ENCODE results near the gene DOK1. TPM values are rescaled to one million over a fixed set of nuclear protein-coding genes. Genes with fewer than 3 reads are reported as not detected.

DOK1 gene
- total RNA-seq, 1 experiment from 2014 or later = 2.1 TPM

DNA sequence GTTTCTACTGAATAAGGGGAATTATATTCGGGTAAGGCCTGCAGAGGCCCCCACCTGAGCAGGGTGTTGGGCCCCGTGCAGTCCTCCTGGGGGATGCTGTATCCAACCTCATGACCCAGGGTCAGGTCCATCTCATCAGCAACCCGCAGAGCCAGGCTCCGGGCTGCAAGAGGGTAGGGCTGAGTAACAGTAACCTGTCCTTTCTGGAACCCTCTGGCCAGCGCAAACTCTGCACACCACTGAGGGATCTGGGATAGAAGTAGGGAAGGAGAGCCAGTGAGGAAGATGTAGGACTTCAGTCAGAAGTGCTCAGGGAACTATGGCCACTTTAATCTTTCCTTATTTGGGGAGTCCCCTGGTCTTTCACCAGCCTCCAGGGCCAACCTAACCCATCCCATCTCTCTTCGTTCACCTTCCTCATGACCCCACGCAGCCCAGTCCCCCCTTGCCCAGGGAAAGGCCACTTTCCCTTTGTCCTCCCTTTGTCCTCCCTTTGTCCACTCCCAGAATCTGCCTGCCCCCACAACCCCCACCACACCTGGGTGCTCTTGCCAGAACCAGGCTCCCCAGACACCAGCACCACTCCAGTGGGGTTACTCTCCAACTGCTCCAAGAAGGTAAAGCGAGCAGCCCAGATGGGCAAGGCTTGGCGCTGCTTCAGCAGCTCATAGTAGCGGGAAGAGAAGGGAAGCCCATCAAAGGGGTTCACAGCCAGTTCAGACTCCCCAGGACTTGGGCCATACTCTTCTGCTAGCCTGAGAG lies 29.4 kb upstream of the DOK1 start:
- Mint-ChIP-seq H3K27ac (ENCODE audit: unreplicated experiment) (no peak overlapping the region), H3K36me3 (ENCODE audit: insufficient read depth, unreplicated experiment) (peaks cover 41% of the 10 kb centered on the region), H3K4me1 (ENCODE audit: low read depth, unreplicated experiment) (peaks cover 11% of the 10 kb centered on the region), H3K4me3 (ENCODE audit: low read depth, unreplicated experiment) (no peak overlapping the region), H3K27me3 (ENCODE audit: unreplicated experiment) (peaks cover 27% of the 10 kb centered on the region), H3K9me3 (ENCODE audit: low read depth, unreplicated experiment) (no peaks in the 10 kb centered on the region)
- CTCF ChIA-PET = no interaction called here
- intact Hi-C loops (cut with micrococcal nuclease; ENCODE audit: unreplicated experiment) = no loop called here
- no TSS peak for BruUV-seq (replicated peaks)
- TF ChIP-seq, protein P1, sequence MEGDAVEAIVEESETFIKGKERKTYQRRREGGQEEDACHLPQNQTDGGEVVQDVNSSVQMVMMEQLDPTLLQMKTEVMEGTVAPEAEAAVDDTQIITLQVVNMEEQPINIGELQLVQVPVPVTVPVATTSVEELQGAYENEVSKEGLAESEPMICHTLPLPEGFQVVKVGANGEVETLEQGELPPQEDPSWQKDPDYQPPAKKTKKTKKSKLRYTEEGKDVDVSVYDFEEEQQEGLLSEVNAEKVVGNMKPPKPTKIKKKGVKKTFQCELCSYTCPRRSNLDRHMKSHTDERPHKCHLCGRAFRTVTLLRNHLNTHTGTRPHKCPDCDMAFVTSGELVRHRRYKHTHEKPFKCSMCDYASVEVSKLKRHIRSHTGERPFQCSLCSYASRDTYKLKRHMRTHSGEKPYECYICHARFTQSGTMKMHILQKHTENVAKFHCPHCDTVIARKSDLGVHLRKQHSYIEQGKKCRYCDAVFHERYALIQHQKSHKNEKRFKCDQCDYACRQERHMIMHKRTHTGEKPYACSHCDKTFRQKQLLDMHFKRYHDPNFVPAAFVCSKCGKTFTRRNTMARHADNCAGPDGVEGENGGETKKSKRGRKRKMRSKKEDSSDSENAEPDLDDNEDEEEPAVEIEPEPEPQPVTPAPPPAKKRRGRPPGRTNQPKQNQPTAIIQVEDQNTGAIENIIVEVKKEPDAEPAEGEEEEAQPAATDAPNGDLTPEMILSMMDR (IDR thresholded peaks at IDR 0.05; ENCODE audit: unreplicated experiment) = no peak
- no peak for DNase-seq

DNA sequence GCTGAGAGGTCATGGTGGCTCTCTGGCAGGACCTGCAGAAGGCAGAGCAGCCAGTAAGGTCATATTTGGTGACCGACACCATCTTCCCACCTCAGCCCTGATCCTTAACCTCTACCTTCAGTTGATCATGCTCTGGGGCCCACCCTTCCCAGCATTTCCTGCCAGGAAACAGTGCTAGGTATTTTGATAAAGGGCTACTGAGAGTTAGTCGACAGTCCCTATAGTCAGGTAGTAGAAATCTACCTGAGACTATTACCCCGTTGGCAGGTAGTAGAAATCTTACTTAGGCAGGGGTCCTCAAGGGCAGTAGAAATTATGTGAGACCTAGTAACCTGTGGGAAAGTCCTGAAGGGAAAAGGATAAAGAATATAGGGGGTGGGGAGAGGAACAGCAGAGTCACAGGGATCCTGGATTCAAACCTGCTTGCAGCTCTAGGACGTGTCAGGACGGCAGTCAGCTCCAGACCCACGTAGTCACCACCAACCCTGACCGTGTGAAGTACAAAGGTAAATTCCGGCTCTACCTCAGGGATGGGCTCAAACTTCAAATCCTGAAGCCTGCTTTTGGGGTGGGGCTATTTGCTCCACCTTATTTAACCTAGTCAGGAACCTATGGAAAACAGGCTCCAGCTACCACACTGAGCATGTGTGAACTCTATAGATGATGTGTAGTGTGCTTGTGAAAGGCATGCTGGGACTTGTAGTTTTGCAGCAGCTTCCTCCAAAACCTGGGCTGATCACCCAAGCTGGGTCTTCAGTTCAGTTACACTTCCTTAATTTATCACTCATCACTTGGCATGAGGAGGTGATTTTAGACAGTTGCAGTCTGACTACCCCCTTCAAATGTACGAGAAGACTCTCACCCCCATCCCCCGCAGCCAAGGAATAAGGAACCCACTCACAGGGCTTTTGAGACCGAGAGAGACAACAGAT lies 28.5 kb upstream of the DOK1 start, which contains the start of gene DQX1:
Gene DQX1, minus strand, starts transcription at position 515 of the 932 bp plus-strand sequence. Its CDS starts 502 bp downstream, at position 13.
- Mint-ChIP-seq H3K36me3 (ENCODE audit: insufficient read depth, unreplicated experiment) (peaks cover 47% of the 10 kb centered on the region), H3K27me3 (ENCODE audit: unreplicated experiment) (peaks cover 18% of the 10 kb centered on the region), H3K9me3 (ENCODE audit: low read depth, unreplicated experiment) (no peaks in the 10 kb centered on the region), H3K4me1 (ENCODE audit: low read depth, unreplicated experiment) (peaks cover 17% of the 10 kb centered on the region), H3K27ac (ENCODE audit: unreplicated experiment) (no peak within 1 kb of the TSS), H3K4me3 (ENCODE audit: low read depth, unreplicated experiment) (no peak within 1 kb of the TSS)
- no peak for DNase-seq
- BruUV-seq (replicated peaks) = no TSS peak
- TF ChIP-seq, protein P1 (IDR thresholded peaks at IDR 0.05; ENCODE audit: unreplicated experiment) = no peak
- intact Hi-C loops (cut with micrococcal nuclease; ENCODE audit: unreplicated experiment) = no loop called here
- CTCF ChIA-PET = interaction anchor here (0.5 kb wide), 1 partner anchor 21 kb away, joined by 3 read pairs; no protein-coding TSS in a partner anchor

DNA sequence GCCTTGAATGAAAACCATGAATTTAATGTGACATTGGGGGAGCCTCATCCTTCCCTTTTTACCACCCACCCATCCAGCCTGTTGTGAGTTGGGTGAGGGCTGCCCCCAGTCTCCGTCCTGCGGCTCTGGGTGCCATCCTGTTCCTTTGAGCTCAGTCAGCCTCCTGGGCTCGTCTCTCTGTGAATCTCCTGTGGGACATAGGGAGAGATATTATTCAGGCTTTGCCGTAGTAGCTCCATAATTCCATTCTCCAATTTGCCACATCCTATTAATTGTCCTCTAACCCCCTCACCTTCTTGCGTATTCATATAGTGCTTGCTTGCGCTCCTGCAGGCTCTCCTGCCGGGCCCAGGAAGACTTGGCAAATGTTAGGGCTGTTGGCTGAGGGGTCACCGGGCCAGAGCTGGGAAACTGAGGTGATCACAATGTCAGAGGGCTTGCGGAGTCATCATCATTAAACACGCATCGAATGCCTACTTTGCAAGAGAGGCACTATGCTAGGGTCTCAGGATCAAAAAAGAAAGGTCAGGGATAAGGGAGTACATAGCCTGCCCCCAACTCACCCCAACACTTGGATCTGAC lies 27.8 kb upstream of the DOK1 start:
- peaks cover 20% of the 10 kb centered on the region for H3K4me1 Mint-ChIP-seq (ENCODE audit: low read depth, unreplicated experiment)
- CTCF ChIA-PET = no interaction called here
- TF ChIP-seq, protein P1 (IDR thresholded peaks at IDR 0.05; ENCODE audit: unreplicated experiment) = no peak
- peaks cover 11% of the 10 kb centered on the region for H3K27me3 Mint-ChIP-seq (ENCODE audit: unreplicated experiment)
- no peak overlapping the region for H3K4me3 Mint-ChIP-seq (ENCODE audit: low read depth, unreplicated experiment)
- intact Hi-C loops (cut with micrococcal nuclease; ENCODE audit: unreplicated experiment) = no loop called here
- no peak for DNase-seq
- no peaks in the 10 kb centered on the region for H3K9me3 Mint-ChIP-seq (ENCODE audit: low read depth, unreplicated experiment)
- no TSS peak for BruUV-seq (replicated peaks)
- no peak overlapping the region for H3K27ac Mint-ChIP-seq (ENCODE audit: unreplicated experiment)
- H3K36me3 Mint-ChIP-seq (ENCODE audit: insufficient read depth, unreplicated experiment) = peaks cover 47% of the 10 kb centered on the region

DNA sequence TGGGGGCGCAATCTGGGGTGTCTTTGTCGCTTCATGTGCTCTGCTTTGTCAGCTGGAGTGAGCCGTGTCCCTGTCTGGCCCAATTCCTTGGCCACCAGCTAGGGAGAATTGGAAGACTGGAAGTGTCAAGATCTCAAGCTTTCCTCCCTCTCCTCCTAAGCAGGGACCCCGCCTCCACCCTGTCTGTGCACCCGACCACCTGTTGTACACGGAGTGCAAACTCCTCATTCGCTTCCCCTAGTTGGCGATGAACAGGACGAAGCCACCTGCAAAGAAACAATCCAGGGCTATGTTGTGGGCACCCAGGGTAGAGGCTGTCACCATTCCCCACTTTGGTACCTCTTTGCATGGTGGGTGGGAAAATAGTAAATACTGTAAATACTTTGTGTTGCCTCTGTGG lies 26.8 kb upstream of the DOK1 start:
- H3K9me3 Mint-ChIP-seq (ENCODE audit: low read depth, unreplicated experiment) = no peaks in the 10 kb centered on the region
- peak overlapping the region; percentile 95 for H3K4me3 Mint-ChIP-seq (ENCODE audit: low read depth, unreplicated experiment)
- H3K4me1 Mint-ChIP-seq (ENCODE audit: low read depth, unreplicated experiment) = peaks cover 28% of the 10 kb centered on the region
- TF ChIP-seq, protein P1 (IDR thresholded peaks at IDR 0.05; ENCODE audit: unreplicated experiment) = no peak
- DNase-seq = no peak
- peaks cover 41% of the 10 kb centered on the region for H3K36me3 Mint-ChIP-seq (ENCODE audit: insufficient read depth, unreplicated experiment)
- no TSS peak for BruUV-seq (replicated peaks)
- no peak overlapping the region for H3K27ac Mint-ChIP-seq (ENCODE audit: unreplicated experiment)
- CTCF ChIA-PET = no interaction called here
- peaks cover under 1% of the 10 kb centered on the region for H3K27me3 Mint-ChIP-seq (ENCODE audit: unreplicated experiment)
- intact Hi-C loops (cut with micrococcal nuclease; ENCODE audit: unreplicated experiment) = loop anchor here (2.0 kb wide), 1 partner anchor 21 kb away; the partner anchor contains the start of gene PCGF1

Data from Calu3 (cell line).